K562 (cell line): ENCODE data around the gene FAM193A. TPM values are rescaled to one million over a fixed set of nuclear protein-coding genes. Genes with fewer than 3 reads are reported as not detected.

Experiments used
- ATAC-seq: fragments of 200-7000 bp; cut with Tn5 transposase; 3 replicates; pipeline ENCODE4 v1.9.1; 2020; ENCODE audit warnings: moderate library complexity
- BruUV-seq: library from RNA; stranded (reverse); fragments of 400-500 nt; replicated peaks from 2 replicates; lab custom pipeline; 2021; lab: Mats Ljungman, UMichigan
- CTCF ChIA-PET: fragments of 300-600 bp; formaldehyde crosslinking; extraction: SDS; loops from one replicate; lab custom pipeline; 2021; ENCODE audit warnings: low intra/inter-chr PET ratio; lab: Yijun Ruan, JAX
- POLR2A ChIA-PET: fragments of 300-600, 350-650 bp; sonication (Branson Sonifier 250); formaldehyde crosslinking; extraction: SDS; loops from one replicate; lab custom pipeline; 2021; ENCODE audit warnings: antibody characterized with exemption, inconsistent platforms; lab: Yijun Ruan, JAX
- DNase-seq, 4 experiments: peaks; one replicate each; pipeline versions ENCODE4 v3.0.0 to v3.0.0-alpha.2; 2011 to 2018; ENCODE audit warnings: low spot score in 3 of 4, mixed read lengths in 3 of 4; ENCODE audit errors: extremely low read depth in 1 of 4
- FAIRE-seq: peaks from 2 replicates; lab custom pipeline; 2011; peaks lifted over from hg19 to GRCh38; lab: Jason Lieb, UNC
- H2AFZ ChIP-seq: 2 replicates; pipeline ENCODE4 v1.6.0; 2011; ENCODE audit warnings: low read depth, low read length, control low read depth, inconsistent platforms
- H3K27ac ChIP-seq: fragments of 200-600 bp; 3 replicates; pipeline ENCODE4 v1.8.0; 2011; ENCODE audit warnings: low read depth, mild to moderate bottlenecking, control low read depth, inconsistent platforms, low read length, moderate library complexity, mixed read lengths; ENCODE audit errors: extremely low read depth
- H3K27me3 ChIP-seq, 2 experiments: fragments of 300-600 bp in 1 of 2; 2 replicates in 1 of 2; 3 replicates in 1 of 2; pipeline versions ENCODE4 v1.6.0 to v1.8.0; 2011; ENCODE audit warnings: inconsistent platforms in 2 of 2, low read length in 2 of 2, mild to moderate bottlenecking in 1 of 2, mixed read lengths in 1 of 2, moderate library complexity in 1 of 2; ENCODE audit not compliant: control insufficient read depth in 2 of 2, insufficient read depth in 2 of 2
- H3K36me3 ChIP-seq: fragments of 300-600 bp; 3 replicates; pipeline ENCODE4 v1.8.0; 2011; ENCODE audit warnings: mild to moderate bottlenecking, low read length, inconsistent platforms; ENCODE audit not compliant: control insufficient read depth, insufficient read depth
- H3K4me1 ChIP-seq, 2 experiments: fragments of 200-600 bp in 1 of 2; replicated peaks in 1 of 2; 2 replicates in 1 of 2; 3 replicates in 1 of 2; pipeline versions ENCODE4 v1.5.1 to v1.8.0; 2011; ENCODE audit warnings: inconsistent platforms in 2 of 2, low read length in 2 of 2, mild to moderate bottlenecking in 1 of 2, mixed read lengths in 1 of 2, moderate library complexity in 1 of 2; ENCODE audit not compliant: control insufficient read depth in 2 of 2, insufficient read depth in 2 of 2
- H3K4me2 ChIP-seq: 2 replicates; pipeline ENCODE4 v1.6.1; 2011; ENCODE audit warnings: low read length, control low read depth, inconsistent platforms, mixed read lengths; ENCODE audit not compliant: insufficient read depth
- H3K4me3 ChIP-seq: fragments of 200-600 bp; sonication (generic), shearing (Covaris generic); 2 replicates; pipeline ENCODE4 v1.5.1; 2016; ENCODE audit warnings: control low read depth, inconsistent platforms
- H3K79me2 ChIP-seq: fragments of 200-600 bp; 3 replicates; pipeline ENCODE4 v1.8.0; 2011; ENCODE audit warnings: low read length, inconsistent platforms; ENCODE audit not compliant: control insufficient read depth, insufficient read depth
- H3K9ac ChIP-seq, 2 experiments: 2 replicates each; pipeline versions ENCODE4 v1.6.0 to v1.6.1; 2011; ENCODE audit warnings: low read depth in 2 of 2, low read length in 2 of 2, control low read depth in 1 of 2, inconsistent platforms in 1 of 2, mild to moderate bottlenecking in 1 of 2, mixed read lengths in 1 of 2; ENCODE audit not compliant: insufficient read depth in 1 of 2
- H3K9me1 ChIP-seq: one replicate; pipeline ENCODE4 v1.6.0; 2011; ENCODE audit warnings: inconsistent platforms, mild to moderate bottlenecking, low read length, moderate library complexity; ENCODE audit not compliant: control insufficient read depth, insufficient read depth
- H3K9me3 ChIP-seq: replicated peaks from 2 replicates; pipeline ENCODE4 v1.5.1; 2011; ENCODE audit warnings: low read depth, low read length, inconsistent platforms; ENCODE audit not compliant: control insufficient read depth, insufficient read depth
- H4K20me1 ChIP-seq: replicated peaks from 2 replicates; pipeline ENCODE4 v1.6.1; 2011; ENCODE audit warnings: low read length, inconsistent platforms, mixed read lengths; ENCODE audit not compliant: control insufficient read depth, insufficient read depth
- AFF4 ChIP-seq: sonication (generic); formaldehyde crosslinking; IDR thresholded peaks from 2 replicates; pipeline ENCODE4 v1.8.0; 2023; ENCODE audit warnings: mild to moderate bottlenecking, missing genetic modification reagents
- BDP1 ChIP-seq: IDR thresholded peaks from 3 replicates; pipeline ENCODE4 v1.6.1; 2011; ENCODE audit not compliant: insufficient read length, insufficient read depth
- CREBBP ChIP-seq: IDR thresholded peaks from one replicate; pipeline ENCODE4 v1.6.1; 2012; ENCODE audit warnings: low read depth, mild to moderate bottlenecking, control low read depth, inconsistent platforms, low read length
- CTCF ChIP-seq, 3 experiments: IDR thresholded peaks in 2 of 3; conservative IDR thresholded peaks in 1 of 3; 2 replicates each; pipeline ENCODE4 v1.5.1; 2011 to 2012; ENCODE audit warnings: low read length in 3 of 3, mild to moderate bottlenecking in 3 of 3, control low read depth in 2 of 3, improper control_type of control experiment in 1 of 3, inconsistent platforms in 1 of 3, low read depth in 1 of 3, mixed read lengths in 1 of 3, moderate library complexity in 1 of 3; ENCODE audit not compliant: insufficient read depth in 2 of 3
- DACH1 ChIP-seq: fragments of 450-650 bp; IDR thresholded peaks from 2 replicates; pipeline ENCODE4 v1.6.1; 2018; ENCODE audit not compliant: partially characterized antibody
- GATAD2B ChIP-seq: fragments of 450-650 bp; IDR thresholded peaks from 2 replicates; pipeline ENCODE4 v1.6.1; 2017; ENCODE audit warnings: mild to moderate bottlenecking, borderline replicate concordance
- MCM7 ChIP-seq, 2 experiments: fragments of 450-650 bp; IDR thresholded peaks; 2 replicates each; pipeline ENCODE4 v1.6.1; 2016 to 2018
- RUNX1 ChIP-seq: sonication (generic); IDR thresholded peaks from 2 replicates; pipeline ENCODE4 v1.6.1; 2016; ENCODE audit warnings: antibody characterized with exemption, low read depth
- SIRT6 ChIP-seq: IDR thresholded peaks from one replicate; pipeline ENCODE4 v1.6.1; 2012; ENCODE audit warnings: low read depth, mild to moderate bottlenecking, control low read depth, inconsistent platforms, low read length, moderate library complexity
- SMAD4 ChIP-seq: fragments of 250-450 bp; sonication (Bioruptor Pico); conservative IDR thresholded peaks from 2 replicates; pipeline ENCODE4 v1.8.0; 2021; ENCODE audit warnings: inconsistent platforms, mild to moderate bottlenecking, moderate library complexity
- ZNF282 ChIP-seq: sonication (generic); formaldehyde crosslinking; IDR thresholded peaks from 2 replicates; pipeline ENCODE4 v1.8.1; 2023; ENCODE audit warnings: missing genetic modification reagents
- ZNF395 ChIP-seq: fragments of 200-800 bp; sonication (Bioruptor generic); IDR thresholded peaks from 2 replicates; pipeline ENCODE4 v1.6.1; 2017; ENCODE audit warnings: missing genetic modification characterization, missing compliant biosample characterization
- ZNF41 ChIP-seq: fragments of 250-450 bp; sonication (Bioruptor Pico); conservative IDR thresholded peaks from 2 replicates; pipeline ENCODE4 v1.4.0; 2020; ENCODE audit warnings: mild to moderate bottlenecking
- WGBS: fragments of 100-300 bp; shearing (Covaris generic); methylation state at CpG from one replicate; pipeline ENCODE4 v1.1.6; 2016; ENCODE audit warnings: low coverage, mixed read lengths; ENCODE audit not compliant: insufficient coverage; ENCODE audit errors: missing lambda C conversion rate; 5-methylcytosine and 5-hydroxymethylcytosine counted together
- in situ Hi-C: fragments of 300-500 bp; cut with MboI; formaldehyde crosslinking; loops from 4 replicates; pipeline ENCODE4 v1.15.0; 2018; ENCODE audit warnings: inconsistent platforms, mixed read lengths
- intact Hi-C: fragments of 100-400 bp; cut with micrococcal nuclease; formaldehyde crosslinking; loops from 2 replicates; pipeline ENCODE4 v1.14.2; 2022
- polyA plus RNA-seq, 8 experiments: library from polyadenylated mRNA; depleted of rRNA in 4 of 8; stranded (reverse) in 5 of 8; unstranded in 3 of 8; fragments of >200 nt; fragmentation: Nextera tagmentation in 2 of 8; fragmentation: Illumina TruSeq in 1 of 8; extraction: Ambion mirVana in 2 of 8; extraction: Trizol in 1 of 8; gene quantifications; 2 replicates each; pipeline versions ENCODE4 v1.2.1 to v1.2.3, GENCODE V29; 2011 to 2014; ENCODE audit warnings: inconsistent platforms in 1 of 8, missing spikeins in 1 of 8
- total RNA-seq, 7 experiments: library from RNA; depleted of rRNA in 6 of 7; stranded (reverse); fragments of >200 nt in 6 of 7; fragmentation: Illumina TruSeq in 2 of 7; extraction: Trizol in 2 of 7; gene quantifications; 2 replicates each; pipeline versions ENCODE4 v1.2.1 to v1.2.3, GENCODE V29; 2011 to 2021; ENCODE audit warnings: low replicate concordance in 1 of 7

Gene FAM193A
- total and polyA plus RNA-seq, 9 of the 15 experiments (the other 6 are each of a cell fraction or from before 2014, with no cell fraction given): 0.46 to 24.6 (median 9.6) TPM

GRCh38 chr4:2755821-2756690 is 219.6 kb downstream of the FAM193A start, which contains the start of gene TNIP2:
Gene TNIP2, minus strand, starts transcription at chr4:2756336. Its CDS starts 47 bp downstream, at chr4:2756289.
- Histone ChIP-seq H3K4me2 (peak within 1 kb of the TSS; percentile 84), H3K36me3 (peaks cover 5% of the 10 kb centered on the region; the same call in 1 of the 3 replicates), H3K9ac (peak within 1 kb of the TSS; percentile 78 to 98), H3K27me3 (no peaks in the 10 kb centered on the region), H2AFZ (peak within 1 kb of the TSS; percentile 100), H3K27ac (peak within 1 kb of the TSS; percentile 78), H4K20me1 (no peaks in the 10 kb centered on the region; the same call in 1 of the 2 replicates), H3K79me2 (peaks cover 30% of the 10 kb centered on the region), H3K9me1 (peaks cover 2% of the 10 kb centered on the region), H3K9me3 (no peaks in the 10 kb centered on the region), H3K4me3 (peak within 1 kb of the TSS; percentile 86), H3K4me1 (peaks cover 15 to 29% of the 10 kb centered on the region in 2 experiments)
- in situ Hi-C loops (no loop called here), intact Hi-C loops (no loop called here)
- peak; percentile 94 for ATAC-seq
- CTCF ChIA-PET: no interaction called here
- POLR2A ChIA-PET: interaction anchor here (0.6 to 1.6 kb wide), 7 partner anchors 9 to 93 kb away, joined by 3 to 5 read pairs (median 3); no protein-coding TSS in a partner anchor
- DNase-seq: peak; percentile 86 to 99 (median 98)
- under 1% methylated on average over 30 of the region's 96 CpGs for WGBS
- BruUV-seq: no TSS peak
- FAIRE-seq: no peak
- TF ChIP-seq MCM7 (IDR thresholded peaks at IDR 0.05) (no peak), DACH1 (no peak), ZNF282 (CRISPR knock-in tag) (0 out of 2 replicates have a peak, but pooled peaks have one; percentile 69), AFF4 (CRISPR knock-in tag) (peak; percentile 40; the same call in 1 of the 2 replicates), SMAD4 (CRISPR knock-in tag) (peak; percentile 80), ZNF41 (CRISPR knock-in tag) (no peak), GATAD2B (peak; percentile 98), SIRT6 (no peak), BDP1 (no peak), CTCF (IDR thresholded peaks at IDR 0.05 in 2 of 3, conservative IDR thresholded peaks at IDR 0.05 in 1 of 3; ENCODE audit: insufficient read depth in 2 of 3, low read depth in 1 of 3, low read length in 3 of 3) (peak in 2 of 3 experiments; percentile 31 to 54; a peak in 3 of 6 replicates), CREBBP (no peak), RUNX1 (no peak), ZNF395 (CRISPR knock-in tag) (peak; percentile 70; the same call in 1 of the 2 replicates)
